H1 (cell line): ENCODE results near the gene HBA2.

ENCODE experiments used
- EGR1 ChIP-seq: IDR thresholded peaks from 2 replicates; pipeline ENCODE4 v1.6.1; 2011; ENCODE audit warnings: low read depth, low read length, borderline replicate concordance
- FOSL1 ChIP-seq: IDR thresholded peaks from 2 replicates; pipeline ENCODE4 v1.6.1; 2011; ENCODE audit warnings: mild to moderate bottlenecking, low read depth, low read length, moderate library complexity; ENCODE audit not compliant: insufficient read depth
- PHF8 ChIP-seq: fragments of 200-600 bp; sonication (generic); conservative IDR thresholded peaks from 2 replicates; pipeline ENCODE4 v1.7.1; 2012; ENCODE audit warnings: low read depth, mild to moderate bottlenecking, inconsistent platforms, low read length, moderate library complexity
- SIRT6 ChIP-seq: IDR thresholded peaks from one replicate; pipeline ENCODE4 v1.7.1; 2012; ENCODE audit warnings: low read length, inconsistent platforms
- TF ChIP-seq, protein P1 (sequence below), 3 experiments: IDR thresholded peaks; 1 replicate in 2 of 3; 2 replicates in 1 of 3; pipeline versions ENCODE4 v1.5.1 to v1.6.1; 2011; ENCODE audit warnings: low read length in 3 of 3, mild to moderate bottlenecking in 3 of 3, inconsistent platforms in 2 of 3, low read depth in 1 of 3, moderate library complexity in 1 of 3; ENCODE audit not compliant: insufficient read depth in 1 of 3; ENCODE audit errors: control extremely low read depth in 1 of 3

GRCh38 chr16:142405-142967, 30.2 kb upstream of the HBA2 start:
- TF ChIP-seq PHF8 = no peak
- no peak for TF ChIP-seq FOSL1
- no peak for TF ChIP-seq EGR1
- TF ChIP-seq SIRT6 = no peak
- TF ChIP-seq, protein P1, sequence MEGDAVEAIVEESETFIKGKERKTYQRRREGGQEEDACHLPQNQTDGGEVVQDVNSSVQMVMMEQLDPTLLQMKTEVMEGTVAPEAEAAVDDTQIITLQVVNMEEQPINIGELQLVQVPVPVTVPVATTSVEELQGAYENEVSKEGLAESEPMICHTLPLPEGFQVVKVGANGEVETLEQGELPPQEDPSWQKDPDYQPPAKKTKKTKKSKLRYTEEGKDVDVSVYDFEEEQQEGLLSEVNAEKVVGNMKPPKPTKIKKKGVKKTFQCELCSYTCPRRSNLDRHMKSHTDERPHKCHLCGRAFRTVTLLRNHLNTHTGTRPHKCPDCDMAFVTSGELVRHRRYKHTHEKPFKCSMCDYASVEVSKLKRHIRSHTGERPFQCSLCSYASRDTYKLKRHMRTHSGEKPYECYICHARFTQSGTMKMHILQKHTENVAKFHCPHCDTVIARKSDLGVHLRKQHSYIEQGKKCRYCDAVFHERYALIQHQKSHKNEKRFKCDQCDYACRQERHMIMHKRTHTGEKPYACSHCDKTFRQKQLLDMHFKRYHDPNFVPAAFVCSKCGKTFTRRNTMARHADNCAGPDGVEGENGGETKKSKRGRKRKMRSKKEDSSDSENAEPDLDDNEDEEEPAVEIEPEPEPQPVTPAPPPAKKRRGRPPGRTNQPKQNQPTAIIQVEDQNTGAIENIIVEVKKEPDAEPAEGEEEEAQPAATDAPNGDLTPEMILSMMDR (IDR thresholded peaks at IDR 0.05; ENCODE audit: control extremely low read depth in 1 of 3, insufficient read depth in 1 of 3, low read depth in 1 of 3, low read length in 3 of 3) = no peak
